ENCODE data around the gene STUB1. TPM values are rescaled to one million over a fixed set of nuclear protein-coding genes. Genes with fewer than 3 reads are reported as not detected.

STUB1 gene
- total and polyA plus RNA-seq, 8 donors, result 40.1 to 130 (median 56.2) TPM

GRCh38 chr16:709566-710499 lies 29.6 kb downstream of the STUB1 start:
- FAIRE-seq (no peak), DNase-seq (peak in 1 of 6 donors; percentile 50), ATAC-seq (peak in 3 of 4 donors; percentile 3 to 45 (median 28))
- TF ChIP-seq, protein P1, sequence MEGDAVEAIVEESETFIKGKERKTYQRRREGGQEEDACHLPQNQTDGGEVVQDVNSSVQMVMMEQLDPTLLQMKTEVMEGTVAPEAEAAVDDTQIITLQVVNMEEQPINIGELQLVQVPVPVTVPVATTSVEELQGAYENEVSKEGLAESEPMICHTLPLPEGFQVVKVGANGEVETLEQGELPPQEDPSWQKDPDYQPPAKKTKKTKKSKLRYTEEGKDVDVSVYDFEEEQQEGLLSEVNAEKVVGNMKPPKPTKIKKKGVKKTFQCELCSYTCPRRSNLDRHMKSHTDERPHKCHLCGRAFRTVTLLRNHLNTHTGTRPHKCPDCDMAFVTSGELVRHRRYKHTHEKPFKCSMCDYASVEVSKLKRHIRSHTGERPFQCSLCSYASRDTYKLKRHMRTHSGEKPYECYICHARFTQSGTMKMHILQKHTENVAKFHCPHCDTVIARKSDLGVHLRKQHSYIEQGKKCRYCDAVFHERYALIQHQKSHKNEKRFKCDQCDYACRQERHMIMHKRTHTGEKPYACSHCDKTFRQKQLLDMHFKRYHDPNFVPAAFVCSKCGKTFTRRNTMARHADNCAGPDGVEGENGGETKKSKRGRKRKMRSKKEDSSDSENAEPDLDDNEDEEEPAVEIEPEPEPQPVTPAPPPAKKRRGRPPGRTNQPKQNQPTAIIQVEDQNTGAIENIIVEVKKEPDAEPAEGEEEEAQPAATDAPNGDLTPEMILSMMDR (IDR thresholded peaks at IDR 0.05), result no peak
- H3K27me3 ChIP-seq, result peaks cover 0 to 19% (median under 1%) of the 10 kb centered on the region in 4 donors
- no peak overlapping the region for H3K27ac ChIP-seq
- no peaks in the 10 kb centered on the region for H3K36me3 ChIP-seq
- peaks cover 0 to 4% (median 0%) of the 10 kb centered on the region in 3 donors for H3K4me1 ChIP-seq
- 17 to 24% methylated on average over 30 of the region's 30 CpGs for WGBS, 2 donors
- no peaks in the 10 kb centered on the region for H3K9me3 ChIP-seq
- H3K4me3 ChIP-seq, result no peak overlapping the region
- intact Hi-C loops (cut with DNase I), result loop anchor here in 2 of 3 donors (5.0 to 10.0 kb wide), 3 partner anchors 75 to 347 kb away; partner anchors contain the start of genes CHTF18 (in 1 of the 2) and RPUSD1 (in 1 of the 2)

- H3K36me3 ChIP-seq, result no peaks in the 10 kb centered on the region
- H3K27me3 ChIP-seq, result peaks cover 0 to 16% (median 0%) of the 10 kb centered on the region in 4 donors
- FAIRE-seq (no peak), DNase-seq (no peak), ATAC-seq (no peak)
- intact Hi-C loops (cut with DNase I), result loop anchor here in 2 of 3 donors (5.0 to 10.0 kb wide), 2 partner anchors 344 to 347 kb away; no protein-coding TSS in a partner anchor
- WGBS, 2 donors, result 44 to 55% methylated on average over 21 of the region's 21 CpGs
- TF ChIP-seq, protein P1 (IDR thresholded peaks at IDR 0.05), result no peak
- no peak overlapping the region for H3K4me3 ChIP-seq
- peaks cover 0 to 4% (median 0%) of the 10 kb centered on the region in 3 donors for H3K4me1 ChIP-seq
- no peak overlapping the region for H3K27ac ChIP-seq
- H3K9me3 ChIP-seq, result no peaks in the 10 kb centered on the region
Observed at GRCh38 chr16:710500-711075, 30.4 kb downstream of the STUB1 start.

DNA sequence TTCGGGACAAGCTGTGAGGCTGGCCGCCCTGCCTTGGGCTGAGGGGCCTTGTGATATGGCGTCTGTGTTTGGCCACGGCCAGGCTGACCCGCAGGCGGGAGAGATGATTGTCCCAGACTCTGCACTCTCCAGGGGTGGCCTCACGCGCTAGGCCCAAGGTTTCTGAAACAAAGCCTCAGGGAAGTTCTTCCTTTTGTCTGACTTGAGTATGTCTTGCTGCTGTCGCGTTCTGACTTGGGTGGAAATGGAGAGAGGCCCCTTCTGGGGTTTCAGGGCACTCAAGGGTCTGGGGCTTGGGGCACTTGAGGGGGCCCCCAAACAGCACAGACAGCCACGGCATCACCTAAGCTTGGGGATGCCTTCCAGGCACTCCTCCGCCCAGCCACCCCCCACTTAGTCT lies 30.9 kb downstream of the STUB1 start:
- WGBS, 2 donors, result 47 to 54% methylated on average over 12 of the region's 12 CpGs
- peaks cover 0 to 7% (median 4%) of the 10 kb centered on the region in 3 donors for H3K4me1 ChIP-seq
- H3K27me3 ChIP-seq, result peaks cover 0 to 16% (median 0%) of the 10 kb centered on the region in 4 donors
- intact Hi-C loops (cut with DNase I), result loop anchor here in 2 of 3 donors (5.0 to 10.0 kb wide), 2 partner anchors 344 to 346 kb away; no protein-coding TSS in a partner anchor
- TF ChIP-seq, protein P1 (IDR thresholded peaks at IDR 0.05), result no peak
- DNase-seq (no peak), FAIRE-seq (no peak), ATAC-seq (no peak)
- no peaks in the 10 kb centered on the region for H3K9me3 ChIP-seq
- H3K4me3 ChIP-seq, result no peak overlapping the region
- H3K27ac ChIP-seq, result no peak overlapping the region
- no peaks in the 10 kb centered on the region for H3K36me3 ChIP-seq

- TF ChIP-seq, protein P1 (IDR thresholded peaks at IDR 0.05), result peak; percentile 92 to 97 (median 95)
- FAIRE-seq (no peak), DNase-seq (peak in 5 of 6 donors; percentile 66 to 96 (median 80)), ATAC-seq (peak; percentile 49 to 74 (median 64))
- Histone ChIP-seq H3K4me1 (peaks cover 0 to 13% (median 10%) of the 10 kb centered on the region in 3 donors), H3K27ac (no peak overlapping the region), H3K4me3 (no peak overlapping the region), H3K36me3 (no peaks in the 10 kb centered on the region), H3K27me3 (peaks cover 0 to 16% (median 0%) of the 10 kb centered on the region in 4 donors), H3K9me3 (no peaks in the 10 kb centered on the region)
- 8 to 10% methylated on average over 25 of the region's 25 CpGs for WGBS, 2 donors
- intact Hi-C loops (cut with DNase I), result loop anchor here in 2 of 3 donors (5.0 to 10.0 kb wide), 2 partner anchors 343 to 346 kb away; no protein-coding TSS in a partner anchor
Observed at GRCh38 chr16:711548-712320, 31.5 kb downstream of the STUB1 start.
